GM23338 (cell line): Measurements from ENCODE around the gene SIGMAR1.

Source experiments
- CREB1 ChIP-seq: fragments of 250-450 bp; sonication (Bioruptor Pico); IDR thresholded peaks from 2 replicates; pipeline ENCODE4 v1.5.0; 2020; ENCODE audit warnings: low read depth, mild to moderate bottlenecking, moderate library complexity
- EZH2 ChIP-seq: fragments of 200-600 bp; sonication (generic); IDR thresholded peaks from one replicate; pipeline ENCODE4 v1.8.0; 2017; ENCODE audit warnings: antibody characterized with exemption, mild to moderate bottlenecking, low read depth; ENCODE audit not compliant: unreplicated experiment
- JUNB ChIP-seq: IDR thresholded peaks from one replicate; pipeline ENCODE4 v1.6.1; 2016; ENCODE audit warnings: antibody characterized with exemption; ENCODE audit not compliant: unreplicated experiment
- POLR2AphosphoS5 ChIP-seq: IDR thresholded peaks from 2 replicates; pipeline ENCODE4 v1.6.1; 2016; ENCODE audit warnings: antibody characterized with exemption, low read depth
- ZNF114 ChIP-seq: fragments of 250-450 bp; sonication (Bioruptor Pico); IDR thresholded peaks from 2 replicates; pipeline ENCODE4 v1.5.0; 2020; ENCODE audit warnings: mild to moderate bottlenecking, moderate library complexity
- ZNF331 ChIP-seq: fragments of 250-450 bp; sonication (Bioruptor Pico); IDR thresholded peaks from 2 replicates; pipeline ENCODE4 v1.5.0; 2020; ENCODE audit warnings: low read depth, mild to moderate bottlenecking, moderate library complexity
- TF ChIP-seq, protein P1 (sequence below), 2 experiments: fragments of 200-600 bp in 1 of 2; sonication (generic) in 1 of 2; conservative IDR thresholded peaks; 2 replicates each; pipeline versions ENCODE4 v1.5.1 to v1.6.1; 2016 to 2017; ENCODE audit warnings: antibody characterized with exemption in 2 of 2, low read depth in 2 of 2, mild to moderate bottlenecking in 2 of 2, moderate library complexity in 1 of 2
- TF ChIP-seq, protein P2 (sequence below): IDR thresholded peaks from one replicate; pipeline ENCODE4 v1.6.1; 2018; ENCODE audit warnings: antibody characterized with exemption; ENCODE audit not compliant: unreplicated experiment

DNA sequence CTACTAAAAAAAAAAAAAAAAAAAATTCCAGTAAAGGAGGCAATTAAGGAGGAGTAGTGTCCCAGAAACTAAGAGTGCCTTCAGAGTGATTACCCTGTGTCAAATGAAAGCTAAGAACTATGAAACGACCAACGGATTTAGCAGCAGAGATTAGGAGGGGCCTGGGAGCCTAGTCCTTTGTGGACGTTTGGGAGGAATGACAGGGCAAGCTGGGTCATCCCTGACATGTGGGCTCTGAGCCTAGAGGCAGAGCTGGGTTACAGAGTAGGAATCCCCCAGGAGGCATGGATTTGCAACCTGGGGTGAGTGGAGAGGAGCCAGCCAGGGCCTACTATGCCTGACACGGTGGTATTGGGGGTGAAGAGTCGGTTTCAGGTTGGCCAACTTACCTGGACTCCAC is 4.4 kb downstream of the SIGMAR1 start:
- TF ChIP-seq, protein P1, sequence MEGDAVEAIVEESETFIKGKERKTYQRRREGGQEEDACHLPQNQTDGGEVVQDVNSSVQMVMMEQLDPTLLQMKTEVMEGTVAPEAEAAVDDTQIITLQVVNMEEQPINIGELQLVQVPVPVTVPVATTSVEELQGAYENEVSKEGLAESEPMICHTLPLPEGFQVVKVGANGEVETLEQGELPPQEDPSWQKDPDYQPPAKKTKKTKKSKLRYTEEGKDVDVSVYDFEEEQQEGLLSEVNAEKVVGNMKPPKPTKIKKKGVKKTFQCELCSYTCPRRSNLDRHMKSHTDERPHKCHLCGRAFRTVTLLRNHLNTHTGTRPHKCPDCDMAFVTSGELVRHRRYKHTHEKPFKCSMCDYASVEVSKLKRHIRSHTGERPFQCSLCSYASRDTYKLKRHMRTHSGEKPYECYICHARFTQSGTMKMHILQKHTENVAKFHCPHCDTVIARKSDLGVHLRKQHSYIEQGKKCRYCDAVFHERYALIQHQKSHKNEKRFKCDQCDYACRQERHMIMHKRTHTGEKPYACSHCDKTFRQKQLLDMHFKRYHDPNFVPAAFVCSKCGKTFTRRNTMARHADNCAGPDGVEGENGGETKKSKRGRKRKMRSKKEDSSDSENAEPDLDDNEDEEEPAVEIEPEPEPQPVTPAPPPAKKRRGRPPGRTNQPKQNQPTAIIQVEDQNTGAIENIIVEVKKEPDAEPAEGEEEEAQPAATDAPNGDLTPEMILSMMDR (conservative IDR thresholded peaks at IDR 0.05; ENCODE audit: low read depth in 2 of 2): no peak
- TF ChIP-seq POLR2AphosphoS5 (no peak), CREB1 (CRISPR knock-in tag) (no peak), ZNF114 (CRISPR knock-in tag) (no peak), EZH2 (no peak), JUNB (no peak), ZNF331 (CRISPR knock-in tag) (no peak)
- TF ChIP-seq, protein P2, sequence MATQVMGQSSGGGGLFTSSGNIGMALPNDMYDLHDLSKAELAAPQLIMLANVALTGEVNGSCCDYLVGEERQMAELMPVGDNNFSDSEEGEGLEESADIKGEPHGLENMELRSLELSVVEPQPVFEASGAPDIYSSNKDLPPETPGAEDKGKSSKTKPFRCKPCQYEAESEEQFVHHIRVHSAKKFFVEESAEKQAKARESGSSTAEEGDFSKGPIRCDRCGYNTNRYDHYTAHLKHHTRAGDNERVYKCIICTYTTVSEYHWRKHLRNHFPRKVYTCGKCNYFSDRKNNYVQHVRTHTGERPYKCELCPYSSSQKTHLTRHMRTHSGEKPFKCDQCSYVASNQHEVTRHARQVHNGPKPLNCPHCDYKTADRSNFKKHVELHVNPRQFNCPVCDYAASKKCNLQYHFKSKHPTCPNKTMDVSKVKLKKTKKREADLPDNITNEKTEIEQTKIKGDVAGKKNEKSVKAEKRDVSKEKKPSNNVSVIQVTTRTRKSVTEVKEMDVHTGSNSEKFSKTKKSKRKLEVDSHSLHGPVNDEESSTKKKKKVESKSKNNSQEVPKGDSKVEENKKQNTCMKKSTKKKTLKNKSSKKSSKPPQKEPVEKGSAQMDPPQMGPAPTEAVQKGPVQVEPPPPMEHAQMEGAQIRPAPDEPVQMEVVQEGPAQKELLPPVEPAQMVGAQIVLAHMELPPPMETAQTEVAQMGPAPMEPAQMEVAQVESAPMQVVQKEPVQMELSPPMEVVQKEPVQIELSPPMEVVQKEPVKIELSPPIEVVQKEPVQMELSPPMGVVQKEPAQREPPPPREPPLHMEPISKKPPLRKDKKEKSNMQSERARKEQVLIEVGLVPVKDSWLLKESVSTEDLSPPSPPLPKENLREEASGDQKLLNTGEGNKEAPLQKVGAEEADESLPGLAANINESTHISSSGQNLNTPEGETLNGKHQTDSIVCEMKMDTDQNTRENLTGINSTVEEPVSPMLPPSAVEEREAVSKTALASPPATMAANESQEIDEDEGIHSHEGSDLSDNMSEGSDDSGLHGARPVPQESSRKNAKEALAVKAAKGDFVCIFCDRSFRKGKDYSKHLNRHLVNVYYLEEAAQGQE: no peak
